GM18909 (cell line): Measurements from ENCODE around the gene LRRC15.

ENCODE experiments used
- ATAC-seq: cut with Tn5 transposase; IDR thresholded peaks from one replicate; pipeline ENCODE4 v1.9.1; 2021; ENCODE audit warnings: mild to moderate bottlenecking; ENCODE audit not compliant: unreplicated experiment, poor library complexity

LRRC15 gene

GRCh38 chr3:194386648-194387047 is 17.1 kb upstream of the LRRC15 start:
- no peak for ATAC-seq

- ATAC-seq: no peak
Observed at GRCh38 chr3:194386066-194386465, 16.5 kb upstream of the LRRC15 start.

- no peak for ATAC-seq
Observed at GRCh38 chr3:194384569-194385001, 15.0 kb upstream of the LRRC15 start.

- ATAC-seq: no peak
Observed at GRCh38 chr3:194384156-194384555, 14.6 kb upstream of the LRRC15 start.

- ATAC-seq: no peak
Observed at GRCh38 chr3:194383276-194383940, 13.9 kb upstream of the LRRC15 start.

GRCh38 chr3:194382892-194383223 is 13.3 kb upstream of the LRRC15 start:
- no peak for ATAC-seq

- no peak for ATAC-seq
Observed at GRCh38 chr3:194382196-194382891, 12.8 kb upstream of the LRRC15 start.

GRCh38 chr3:194381460-194381875 is 11.9 kb upstream of the LRRC15 start:
- ATAC-seq: no peak

- ATAC-seq: no peak
Observed at GRCh38 chr3:194380326-194380725, 10.8 kb upstream of the LRRC15 start.

GRCh38 chr3:194379651-194380050 is 10.1 kb upstream of the LRRC15 start:
- ATAC-seq: no peak

- no peak for ATAC-seq
Observed at GRCh38 chr3:194379231-194379630, 9.7 kb upstream of the LRRC15 start.

- no peak for ATAC-seq
Observed at GRCh38 chr3:194377708-194378107, 8.2 kb upstream of the LRRC15 start.

- ATAC-seq: no peak
Observed at GRCh38 chr3:194376241-194376560, 6.7 kb upstream of the LRRC15 start.

- ATAC-seq: no peak
Observed at GRCh38 chr3:194375473-194376240, 6.1 kb upstream of the LRRC15 start.

- ATAC-seq: no peak
Observed at GRCh38 chr3:194374935-194375334, 5.4 kb upstream of the LRRC15 start.

- ATAC-seq: no peak
Observed at GRCh38 chr3:194373899-194374298, 4.4 kb upstream of the LRRC15 start.

- no peak for ATAC-seq
Observed at GRCh38 chr3:194373028-194373427, 3.5 kb upstream of the LRRC15 start.

- ATAC-seq: no peak
Observed at GRCh38 chr3:194370753-194371152, 1.2 kb upstream of the LRRC15 start.

GRCh38 chr3:194368918-194369317 is 625 bp downstream of the LRRC15 start:
- ATAC-seq: no peak

GRCh38 chr3:194367992-194368841 is 1.3 kb downstream of the LRRC15 start:
- ATAC-seq: no peak
